GM12878 (cell line): ENCODE results near the gene DCAF15. TPM values are rescaled to one million over a fixed set of nuclear protein-coding genes. Genes with fewer than 3 reads are reported as not detected.

Source experiments
- ATAC-seq: fragments of 200-7000 bp; cut with Tn5 transposase; 3 replicates; pipeline ENCODE4 v1.9.1; 2020; ENCODE audit warnings: mild to moderate bottlenecking, moderate library complexity
- BruUV-seq: library from RNA; stranded (reverse); fragments of 400-500 nt; replicated peaks from 2 replicates; lab custom pipeline; 2021; lab: Mats Ljungman, UMichigan
- CTCF ChIA-PET: fragments of 300-600 bp; sonication (Branson Sonifier 250); formaldehyde crosslinking; extraction: SDS; loops from one replicate; lab custom pipeline; 2021; ENCODE audit warnings: inconsistent platforms; lab: Yijun Ruan, JAX
- POLR2A ChIA-PET: fragments of 350-600 bp; formaldehyde crosslinking; extraction: SDS; loops from one replicate; lab custom pipeline; 2021; ENCODE audit warnings: inconsistent platforms; lab: Charles Lee
- RAD21 ChIA-PET: fragments of 300-600 bp; sonication (Branson Sonifier 250); formaldehyde crosslinking; loops from one replicate; lab custom pipeline; 2023; ENCODE audit warnings: antibody characterized with exemption; ENCODE audit not compliant: unreplicated experiment; lab: Charles Lee
- SMC1A ChIA-PET: fragments of 300-600 bp; sonication (Branson Sonifier 250); formaldehyde crosslinking; loops from one replicate; lab custom pipeline; 2023; ENCODE audit not compliant: unreplicated experiment, uncharacterized antibody; lab: Charles Lee
- DNase-seq: peaks from one replicate; pipeline ENCODE4 v3.0.0-alpha.2; 2011; ENCODE audit warnings: low read depth, low spot score
- FAIRE-seq: peaks from 3 replicates; lab custom pipeline; 2011; peaks lifted over from hg19 to GRCh38; lab: Jason Lieb, UNC
- H2AFZ ChIP-seq: 2 replicates; pipeline ENCODE4 v1.6.0; 2011; ENCODE audit warnings: low read depth, low read length, control low read depth; ENCODE audit not compliant: control insufficient read depth
- H3K27ac ChIP-seq: 2 replicates; pipeline ENCODE4 v1.5.1; 2011; ENCODE audit warnings: control low read depth; ENCODE audit not compliant: control insufficient read depth, insufficient read depth
- H3K27me3 ChIP-seq, 2 experiments: replicated peaks in 1 of 2; 2 replicates each; pipeline versions ENCODE4 v1.6.0 to v1.6.1; 2011; ENCODE audit warnings: low read length in 1 of 2; ENCODE audit not compliant: control insufficient read depth in 2 of 2, insufficient read depth in 2 of 2
- H3K36me3 ChIP-seq, 2 experiments: 2 replicates each; pipeline ENCODE4 v1.5.1; 2011; ENCODE audit warnings: low read length in 1 of 2; ENCODE audit not compliant: control insufficient read depth in 2 of 2, insufficient read depth in 2 of 2
- H3K4me1 ChIP-seq: 2 replicates; pipeline ENCODE4 v1.6.1; 2011; ENCODE audit warnings: mild to moderate bottlenecking, low read length, moderate library complexity, mixed read lengths; ENCODE audit not compliant: control insufficient read depth, insufficient read depth
- H3K4me2 ChIP-seq: 2 replicates; pipeline ENCODE4 v1.6.0; 2011; ENCODE audit warnings: control low read depth; ENCODE audit not compliant: control insufficient read depth, insufficient read depth
- H3K4me3 ChIP-seq: fragments of 200-600 bp; sonication (generic); 2 replicates; pipeline ENCODE4 v1.5.1; 2016
- H3K79me2 ChIP-seq: 2 replicates; pipeline ENCODE4 v1.6.0; 2011; ENCODE audit warnings: low read length; ENCODE audit not compliant: control insufficient read depth, insufficient read depth
- H3K9ac ChIP-seq: 2 replicates; pipeline ENCODE4 v1.8.0; 2011; ENCODE audit warnings: low read length, control low read depth, mixed read lengths; ENCODE audit not compliant: control insufficient read depth, insufficient read depth
- H3K9me3 ChIP-seq: replicated peaks from 3 replicates; pipeline ENCODE4 v1.5.1; 2011; ENCODE audit warnings: mild to moderate bottlenecking, low read length; ENCODE audit not compliant: control insufficient read depth, insufficient read depth
- H4K20me1 ChIP-seq: 2 replicates; pipeline ENCODE4 v1.6.0; 2011; ENCODE audit not compliant: control insufficient read depth, insufficient read depth
- CEBPB ChIP-seq, 2 experiments: fragments of 150-350 bp in 1 of 2; IDR thresholded peaks; 2 replicates each; pipeline ENCODE4 v1.6.1; 2012 to 2014; ENCODE audit warnings: low read depth in 2 of 2, low read length in 2 of 2, borderline replicate concordance in 1 of 2, inconsistent platforms in 1 of 2
- IKZF2 ChIP-seq, 2 experiments: fragments of 450-650 bp; IDR thresholded peaks; 2 replicates each; pipeline ENCODE4 v1.6.1; 2017; ENCODE audit warnings: mild to moderate bottlenecking in 2 of 2, moderate library complexity in 2 of 2
- NFXL1 ChIP-seq: fragments of 450-650 bp; IDR thresholded peaks from 2 replicates; pipeline ENCODE4 v1.6.1; 2017; ENCODE audit warnings: antibody characterized with exemption, mild to moderate bottlenecking, borderline replicate concordance
- POLR2A ChIP-seq: IDR thresholded peaks from 2 replicates; pipeline ENCODE4 v1.6.1; 2011; ENCODE audit warnings: low read depth, mild to moderate bottlenecking, low read length
- TAF1 ChIP-seq: IDR thresholded peaks from 2 replicates; pipeline ENCODE4 v1.6.1; 2011; ENCODE audit warnings: mild to moderate bottlenecking, low read depth, low read length, borderline replicate concordance
- TCF3 ChIP-seq: IDR thresholded peaks from 2 replicates; pipeline ENCODE4 v1.6.1; 2012; ENCODE audit warnings: low read depth, mild to moderate bottlenecking, low read length, borderline replicate concordance; ENCODE audit not compliant: insufficient read depth
- ZNF207 ChIP-seq: fragments of 450-650 bp; IDR thresholded peaks from 2 replicates; pipeline ENCODE4 v1.6.1; 2014; ENCODE audit warnings: antibody characterized with exemption, mild to moderate bottlenecking, borderline replicate concordance
- WGBS: methylation state at CpG from one replicate; pipeline ENCODE4 v1.1.6; 2016; ENCODE audit warnings: low lambda C conversion rate; ENCODE audit not compliant: insufficient replicate concordance, insufficient coverage; ENCODE audit errors: missing lambda C conversion rate; 5-methylcytosine and 5-hydroxymethylcytosine counted together
- in situ Hi-C: fragments of 300-500 bp; cut with MboI; formaldehyde crosslinking; loops from 9 replicates; pipeline ENCODE4 v1.14.3; 2018; ENCODE audit warnings: mixed read lengths
- intact Hi-C: fragments of 100-400 bp; cut with micrococcal nuclease; formaldehyde crosslinking; loops from one replicate; pipeline ENCODE4 v1.14.2; 2022; ENCODE audit not compliant: unreplicated experiment
- polyA plus RNA-seq, 11 experiments: library from polyadenylated mRNA; depleted of rRNA in 4 of 11; unstranded in 6 of 11; stranded (reverse) in 5 of 11; fragments of >200 nt; fragmentation: Nextera tagmentation in 4 of 11; fragmentation: Illumina TruSeq in 1 of 11; extraction: Ambion mirVana in 4 of 11; extraction: Trizol in 1 of 11; gene quantifications; 1 replicate in 1 of 11; 2 replicates in 10 of 11; pipeline versions ENCODE4 v1.2.1 to v1.2.3, GENCODE V29; 2011 to 2016; ENCODE audit warnings: inconsistent platforms in 2 of 11, missing spikeins in 2 of 11, low read depth in 1 of 11
- total RNA-seq, 4 experiments: library from RNA; depleted of rRNA in 3 of 4; stranded (reverse); fragments of >200 nt in 3 of 4; fragmentation: Illumina TruSeq in 1 of 4; extraction: Trizol in 1 of 4; gene quantifications; 2 replicates each; pipeline versions ENCODE4 v1.2.1 to v1.2.3, GENCODE V29; 2013 to 2021
- TF ChIP-seq, protein P1 (sequence below): IDR thresholded peaks from 2 replicates; pipeline ENCODE4 v1.6.1; 2011; ENCODE audit warnings: mild to moderate bottlenecking, low read depth, low read length, moderate library complexity; ENCODE audit not compliant: insufficient replicate concordance
- TF ChIP-seq, protein P2 (sequence below): IDR thresholded peaks from 2 replicates; pipeline ENCODE4 v1.6.1; 2011; ENCODE audit warnings: borderline replicate concordance, low read depth, mild to moderate bottlenecking, moderate library complexity, low read length; ENCODE audit not compliant: insufficient read depth, poor library complexity, severe bottlenecking

The DCAF15 gene
- total and polyA plus RNA-seq, 10 of the 15 experiments (the other 5 are each of a cell fraction or from before 2014, with no cell fraction given), result 0.16 to 63.4 (median 26.6) TPM

DNA sequence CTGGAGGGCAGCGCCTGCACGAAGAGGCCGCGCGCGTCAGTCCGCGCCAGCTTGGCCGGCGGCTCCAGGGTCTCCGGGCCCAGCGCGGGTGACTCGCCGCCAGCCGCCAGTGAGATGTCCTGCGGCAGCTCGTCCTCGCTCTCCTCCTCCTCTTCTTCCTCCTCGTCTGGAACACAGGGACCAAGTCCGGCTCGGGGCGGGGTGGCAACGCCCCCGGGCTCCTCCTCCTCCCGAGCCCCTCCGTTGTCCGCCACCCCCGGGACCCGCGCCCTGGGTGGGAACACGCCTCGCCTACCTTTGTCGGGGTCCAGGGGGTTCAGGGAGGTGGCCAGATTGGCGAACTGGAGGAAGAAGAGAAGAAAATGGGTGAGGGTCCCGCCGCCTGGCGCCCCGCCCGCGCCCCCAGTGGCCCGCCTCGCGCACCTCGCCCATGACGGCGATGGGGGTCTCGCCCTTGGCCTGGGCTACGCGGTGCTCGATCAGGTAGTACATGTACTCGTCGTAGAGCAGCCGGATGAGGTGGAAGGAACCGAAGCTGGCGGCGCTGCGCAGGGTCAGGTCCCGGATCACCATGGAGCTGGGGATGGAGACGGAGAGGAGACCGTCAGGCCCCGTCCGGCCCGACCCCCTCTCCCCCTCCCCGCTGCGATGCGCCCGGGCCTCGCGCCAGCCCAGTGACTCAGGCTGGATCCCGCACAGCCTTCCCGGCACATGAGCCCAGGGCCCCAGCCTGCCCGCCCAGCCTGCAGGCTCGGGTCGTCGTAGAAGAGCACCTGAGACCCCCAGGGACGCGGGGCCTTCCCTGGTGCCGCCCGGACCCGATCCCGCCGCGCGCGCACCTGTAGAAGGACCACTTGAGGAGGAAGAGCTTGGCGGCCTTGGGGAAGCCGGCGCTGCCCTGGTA, 10.6 kb downstream of the DCAF15 start:
- WGBS, result 97% methylated on average over 75 of the region's 89 CpGs
- no peaks in the 10 kb centered on the region for H3K27me3 ChIP-seq
- TF ChIP-seq POLR2A (peak; percentile 39), CEBPB (IDR thresholded peaks at IDR 0.05; ENCODE audit: borderline replicate concordance in 1 of 2, low read depth in 2 of 2, low read length in 2 of 2) (no peak)
- H3K4me1 ChIP-seq, result no peaks in the 10 kb centered on the region
- ATAC-seq (no peak), FAIRE-seq (no peak), DNase-seq (no peak)
- CTCF ChIA-PET, result no interaction called here
- H3K4me3 ChIP-seq, result no peak overlapping the region
- BruUV-seq, result no TSS peak
- in situ Hi-C loops (no loop called here), intact Hi-C loops (no loop called here)
- RAD21 ChIA-PET, result no interaction called here
- no peaks in the 10 kb centered on the region for H4K20me1 ChIP-seq
- POLR2A ChIA-PET, result no interaction called here
- H3K4me2 ChIP-seq, result no peak overlapping the region
- H3K9me3 ChIP-seq, result no peaks in the 10 kb centered on the region
- no peaks in the 10 kb centered on the region for H3K79me2 ChIP-seq
- SMC1A ChIA-PET, result no interaction called here
- H3K27ac ChIP-seq, result no peak overlapping the region
- no peak overlapping the region for H3K9ac ChIP-seq
- H3K36me3 ChIP-seq, result peaks cover 0 to 16% of the 10 kb centered on the region in 2 experiments; a peak in 3 of 4 replicates
- H2AFZ ChIP-seq, result no peak overlapping the region

DNA sequence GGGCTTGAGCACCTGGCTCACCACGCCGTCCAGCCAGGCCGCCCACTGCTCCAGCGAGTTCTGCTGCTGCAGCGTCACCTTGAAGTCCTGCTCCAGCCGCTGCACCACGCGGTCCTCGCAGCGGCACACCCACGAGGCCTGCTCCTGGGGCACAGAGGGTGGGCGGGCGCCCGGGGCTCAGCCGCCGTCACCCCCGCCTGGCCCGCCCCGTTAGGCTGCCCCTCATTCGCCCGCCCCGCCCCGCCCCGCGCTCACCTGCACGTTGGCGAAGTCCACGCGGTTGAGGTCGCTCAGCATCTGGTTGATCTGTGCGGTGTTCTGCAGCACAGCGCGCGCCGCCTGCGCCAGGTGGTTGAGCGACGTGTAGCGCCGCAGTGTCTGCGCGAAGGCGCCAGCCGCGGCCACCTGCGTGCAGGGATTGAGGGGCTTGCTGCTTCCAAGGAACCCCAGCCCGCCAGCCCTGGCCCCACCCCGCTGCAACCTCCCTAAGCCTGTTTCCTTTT, 11.3 kb downstream of the DCAF15 start:
- intact Hi-C loops, result no loop called here
- peaks cover 0 to 19% of the 10 kb centered on the region in 2 experiments; a peak in 3 of 4 replicates for H3K36me3 ChIP-seq
- SMC1A ChIA-PET, result no interaction called here

More for the DNA sequence above, 11.3 kb downstream of the DCAF15 start:
- ChIA-PET RAD21 (no interaction called here), CTCF (no interaction called here), POLR2A (no interaction called here)
- H3K27me3 ChIP-seq, result no peaks in the 10 kb centered on the region
- no peaks in the 10 kb centered on the region for H3K9me3 ChIP-seq
- FAIRE-seq, result no peak
- no peak for ATAC-seq
- H3K79me2 ChIP-seq, result no peaks in the 10 kb centered on the region
- TF ChIP-seq TAF1 (no peak), NFXL1 (no peak), IKZF2 (IDR thresholded peaks at IDR 0.05) (no peak), TCF3 (0 out of 2 replicates have a peak, but pooled peaks have one; percentile 8), ZNF207 (no peak)
- TF ChIP-seq, protein P1, sequence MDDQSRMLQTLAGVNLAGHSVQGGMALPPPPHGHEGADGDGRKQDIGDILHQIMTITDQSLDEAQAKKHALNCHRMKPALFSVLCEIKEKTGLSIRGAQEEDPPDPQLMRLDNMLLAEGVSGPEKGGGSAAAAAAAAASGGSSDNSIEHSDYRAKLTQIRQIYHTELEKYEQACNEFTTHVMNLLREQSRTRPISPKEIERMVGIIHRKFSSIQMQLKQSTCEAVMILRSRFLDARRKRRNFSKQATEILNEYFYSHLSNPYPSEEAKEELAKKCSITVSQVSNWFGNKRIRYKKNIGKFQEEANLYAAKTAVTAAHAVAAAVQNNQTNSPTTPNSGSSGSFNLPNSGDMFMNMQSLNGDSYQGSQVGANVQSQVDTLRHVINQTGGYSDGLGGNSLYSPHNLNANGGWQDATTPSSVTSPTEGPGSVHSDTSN, result peak; percentile 26
- TF ChIP-seq, protein P2, sequence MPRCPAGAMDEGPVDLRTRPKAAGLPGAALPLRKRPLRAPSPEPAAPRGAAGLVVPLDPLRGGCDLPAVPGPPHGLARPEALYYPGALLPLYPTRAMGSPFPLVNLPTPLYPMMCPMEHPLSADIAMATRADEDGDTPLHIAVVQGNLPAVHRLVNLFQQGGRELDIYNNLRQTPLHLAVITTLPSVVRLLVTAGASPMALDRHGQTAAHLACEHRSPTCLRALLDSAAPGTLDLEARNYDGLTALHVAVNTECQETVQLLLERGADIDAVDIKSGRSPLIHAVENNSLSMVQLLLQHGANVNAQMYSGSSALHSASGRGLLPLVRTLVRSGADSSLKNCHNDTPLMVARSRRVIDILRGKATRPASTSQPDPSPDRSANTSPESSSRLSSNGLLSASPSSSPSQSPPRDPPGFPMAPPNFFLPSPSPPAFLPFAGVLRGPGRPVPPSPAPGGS, result peak; percentile 83
- no peak for DNase-seq
- no peak overlapping the region for H3K27ac ChIP-seq
- H3K9ac ChIP-seq, result no peak overlapping the region
- in situ Hi-C loops, result no loop called here
- BruUV-seq, result no TSS peak
- WGBS, result 95% methylated on average over 10 of the region's 48 CpGs
- H2AFZ ChIP-seq, result no peak overlapping the region
- no peaks in the 10 kb centered on the region for H4K20me1 ChIP-seq
- no peak overlapping the region for H3K4me2 ChIP-seq
- no peak overlapping the region for H3K4me3 ChIP-seq
- H3K4me1 ChIP-seq, result no peaks in the 10 kb centered on the region
